Activated naive CD4-positive, alpha-beta T cell treated with anti-CD3 and anti-CD28 coated beads, Interleukin-2, amount 50 U/mL, for 72 hours (primary cell): ENCODE results near the gene RAB11FIP3. TPM values are rescaled to one million over a fixed set of nuclear protein-coding genes. Genes with fewer than 3 reads are reported as not detected.

Experiments used
- ATAC-seq, 2 donors: fragments of 150-1000 bp; cut with Tn5 transposase; 2 replicates each; pipeline ENCODE4 v1.10.0; 2021; ENCODE audit warnings: mild to moderate bottlenecking in 2 of 2, moderate library complexity in 2 of 2
- DNase-seq, 2 donors: peaks; one replicate each; pipeline ENCODE4 v3.0.0; 2021 to 2022; ENCODE audit warnings: low spot score in 2 of 2
- H3K27ac Mint-ChIP-seq, 2 donors: one replicate each; pipeline ENCODE4 v1.8.0; 2022; ENCODE audit warnings: mild to moderate bottlenecking in 2 of 2, mixed read lengths in 2 of 2
- H3K36me3 Mint-ChIP-seq, 2 donors: one replicate each; pipeline ENCODE4 v1.8.0; 2022; ENCODE audit warnings: mixed read lengths in 2 of 2
- H3K9me3 Mint-ChIP-seq, 2 donors: one replicate each; pipeline ENCODE4 v1.8.0; 2022; ENCODE audit warnings: mixed read lengths in 2 of 2
- total RNA-seq, 2 donors: library from RNA; stranded (reverse); gene quantifications; one replicate each; pipeline ENCODE4 v1.2.3, GENCODE V29; 2022

RAB11FIP3 gene
- total RNA-seq, 2 donors from 2014 or later = 18.6 to 32.0 TPM

- no peak for DNase-seq
- H3K27ac Mint-ChIP-seq = peak overlapping the region in 1 of 2 donors; percentile 33
- H3K9me3 Mint-ChIP-seq = no peaks in the 10 kb centered on the region
- H3K36me3 Mint-ChIP-seq = no peaks in the 10 kb centered on the region
- ATAC-seq = no peak
Observed at GRCh38 chr16:510066-510825, 84.8 kb downstream of the RAB11FIP3 start.

- DNase-seq (no peak), ATAC-seq (no peak)
- H3K9me3 Mint-ChIP-seq = no peaks in the 10 kb centered on the region
- H3K36me3 Mint-ChIP-seq = no peaks in the 10 kb centered on the region
- H3K27ac Mint-ChIP-seq = no peak overlapping the region
Observed at GRCh38 chr16:512802-513201, 87.4 kb downstream of the RAB11FIP3 start.

- no peaks in the 10 kb centered on the region for H3K36me3 Mint-ChIP-seq
- ATAC-seq = no peak
- peak overlapping the region; percentile 67 to 85 for H3K27ac Mint-ChIP-seq
- H3K9me3 Mint-ChIP-seq = no peaks in the 10 kb centered on the region
- DNase-seq = no peak
Observed at GRCh38 chr16:513950-514349, 88.5 kb downstream of the RAB11FIP3 start.

GRCh38 chr16:515175-515938 lies 89.9 kb downstream of the RAB11FIP3 start:
- H3K27ac Mint-ChIP-seq = no peak overlapping the region
- H3K36me3 Mint-ChIP-seq = no peaks in the 10 kb centered on the region
- DNase-seq (no peak), ATAC-seq (no peak)
- H3K9me3 Mint-ChIP-seq = no peaks in the 10 kb centered on the region

DNA sequence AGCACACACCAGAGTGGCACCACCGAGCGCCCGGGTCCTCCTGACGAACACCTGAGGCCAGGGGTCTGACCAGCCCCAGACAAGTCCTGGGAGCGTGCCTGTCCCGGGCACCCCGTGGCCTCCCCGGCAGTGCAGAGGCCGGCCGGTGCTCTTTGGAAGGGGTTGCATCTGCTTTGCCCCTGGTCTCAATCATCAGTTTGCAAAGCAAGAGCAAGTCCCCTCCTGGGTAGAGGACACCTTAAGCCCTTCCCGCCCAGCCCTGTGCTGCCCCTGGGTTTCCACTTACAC lies 90.4 kb downstream of the RAB11FIP3 start:
- no peak overlapping the region for H3K27ac Mint-ChIP-seq
- ATAC-seq (no peak), DNase-seq (no peak)
- no peaks in the 10 kb centered on the region for H3K9me3 Mint-ChIP-seq
- H3K36me3 Mint-ChIP-seq = no peaks in the 10 kb centered on the region

DNA sequence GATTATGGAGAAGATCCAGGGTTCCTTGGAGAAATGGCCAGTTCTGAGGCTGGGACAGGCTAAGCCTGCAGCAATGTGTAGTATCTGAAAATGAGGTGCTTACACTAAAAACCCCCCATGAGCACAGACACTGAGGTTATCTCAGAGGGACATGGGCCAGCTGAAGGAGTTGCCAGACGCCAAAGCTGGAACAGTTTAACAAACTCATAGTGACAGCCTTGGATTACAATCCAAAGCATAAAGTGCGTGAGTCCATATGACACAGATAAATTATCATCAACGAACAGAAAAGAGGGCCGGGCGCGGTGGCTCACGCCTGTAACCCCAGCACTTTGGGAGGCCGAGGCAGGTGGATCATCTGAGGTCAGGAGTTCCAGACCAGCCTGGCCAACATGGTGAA lies 90.9 kb downstream of the RAB11FIP3 start:
- H3K9me3 Mint-ChIP-seq = no peaks in the 10 kb centered on the region
- ATAC-seq = no peak
- no peaks in the 10 kb centered on the region for H3K36me3 Mint-ChIP-seq
- no peak for DNase-seq
- H3K27ac Mint-ChIP-seq = no peak overlapping the region

DNA sequence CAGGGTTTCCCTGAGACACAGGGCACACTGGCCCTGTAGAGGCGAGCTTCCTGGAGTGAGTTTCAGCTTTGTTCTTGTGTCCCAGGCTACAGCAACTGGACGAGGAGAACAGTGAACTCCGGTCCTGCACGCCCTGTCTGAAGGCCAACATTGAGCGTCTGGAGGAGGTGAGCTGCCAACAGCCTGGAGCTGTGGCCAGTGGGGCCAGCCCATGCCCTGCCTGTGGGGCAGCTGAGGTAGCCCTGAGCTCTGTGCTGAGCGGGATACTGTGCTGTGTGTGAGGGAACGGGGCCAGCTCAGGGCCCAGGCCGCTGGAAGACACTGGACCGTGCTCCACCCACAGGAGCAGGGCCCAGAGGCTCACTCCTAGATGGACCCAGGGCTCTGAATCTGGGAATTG lies 93.4 kb downstream of the RAB11FIP3 start:
- no peaks in the 10 kb centered on the region for H3K36me3 Mint-ChIP-seq
- no peaks in the 10 kb centered on the region for H3K9me3 Mint-ChIP-seq
- no peak overlapping the region for H3K27ac Mint-ChIP-seq
- DNase-seq (no peak), ATAC-seq (no peak)

- DNase-seq (no peak), ATAC-seq (no peak)
- Mint-ChIP-seq H3K27ac (peak overlapping the region in 1 of 2 donors; percentile 49), H3K9me3 (no peaks in the 10 kb centered on the region), H3K36me3 (no peaks in the 10 kb centered on the region)
Observed at GRCh38 chr16:519425-519824, 94.0 kb downstream of the RAB11FIP3 start.

DNA sequence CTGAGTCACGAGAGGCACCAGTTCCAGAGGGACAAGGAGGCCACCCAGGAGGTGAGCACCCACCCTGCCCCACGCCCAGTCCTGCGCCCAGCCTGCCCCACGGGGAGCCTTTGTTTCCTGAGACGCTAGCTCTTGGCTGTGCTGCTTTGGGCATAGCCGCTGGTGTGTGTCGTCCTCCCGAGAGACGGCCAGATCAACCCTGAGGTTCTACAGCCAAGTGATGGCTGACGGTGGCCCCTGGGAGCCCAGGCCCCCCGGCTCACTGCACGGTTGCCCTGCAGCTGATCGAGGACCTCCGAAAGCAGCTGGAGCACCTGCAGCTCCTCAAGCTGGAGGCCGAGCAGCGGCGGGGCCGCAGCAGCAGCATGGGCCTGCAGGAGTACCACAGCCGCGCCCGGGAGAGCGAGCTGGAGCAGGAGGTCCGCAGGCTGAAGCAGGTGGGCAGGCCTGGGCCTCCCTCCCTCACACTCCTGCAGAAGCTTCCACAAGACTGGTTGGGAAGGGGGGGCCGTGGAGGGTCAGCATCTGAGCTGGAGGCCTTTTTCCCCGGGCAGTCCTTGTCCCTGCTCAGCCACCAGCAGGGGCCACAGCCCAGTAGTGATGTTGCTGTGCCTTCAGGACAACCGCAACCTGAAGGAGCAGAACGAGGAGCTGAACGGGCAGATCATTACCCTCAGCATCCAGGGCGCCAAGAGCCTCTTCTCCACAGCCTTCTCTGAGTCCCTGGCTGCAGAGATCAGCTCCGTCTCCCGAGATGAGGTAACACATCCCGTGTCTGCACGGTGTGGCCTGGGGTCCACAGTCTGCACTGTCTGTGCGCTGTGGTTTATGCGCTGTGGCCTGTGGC lies 94.6 kb downstream of the RAB11FIP3 start:
- DNase-seq = no peak
- H3K36me3 Mint-ChIP-seq = no peaks in the 10 kb centered on the region

DNA sequence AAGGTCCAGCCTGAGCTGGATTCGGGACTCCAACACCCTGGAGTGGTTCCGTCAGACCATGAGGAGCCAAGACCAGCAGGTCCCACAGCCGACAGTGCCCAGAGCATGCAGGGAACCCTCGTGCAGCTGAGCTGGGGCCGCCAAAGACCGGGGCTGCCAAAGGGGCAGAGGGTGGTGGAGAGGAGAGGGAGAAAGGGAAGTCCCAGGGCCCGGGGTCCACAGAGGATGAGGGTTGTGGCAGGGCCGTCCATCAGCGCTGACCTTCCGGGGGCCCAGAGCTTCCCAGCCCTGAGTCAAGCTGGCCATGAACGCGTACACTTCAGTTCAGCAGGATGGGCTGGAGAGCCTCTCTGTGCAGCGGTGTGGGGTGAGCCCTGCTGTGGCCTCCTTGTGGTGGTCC lies 95.4 kb downstream of the RAB11FIP3 start:
- ATAC-seq (no peak), DNase-seq (no peak)
- Mint-ChIP-seq H3K27ac (peak overlapping the region in 1 of 2 donors; percentile 29), H3K36me3 (peaks cover 0 to 7% of the 10 kb centered on the region in 2 donors), H3K9me3 (no peaks in the 10 kb centered on the region)

More for the DNA sequence above, 94.6 kb downstream of the RAB11FIP3 start:
- ATAC-seq = no peak
- Mint-ChIP-seq H3K9me3 (no peaks in the 10 kb centered on the region), H3K27ac (peak overlapping the region in 1 of 2 donors; percentile 49)

- no peak overlapping the region for H3K27ac Mint-ChIP-seq
- H3K9me3 Mint-ChIP-seq = no peaks in the 10 kb centered on the region
- peaks cover 0 to 8% of the 10 kb centered on the region in 2 donors for H3K36me3 Mint-ChIP-seq
- DNase-seq = no peak
- ATAC-seq = no peak
Observed at GRCh38 chr16:521381-522210, 96.1 kb downstream of the RAB11FIP3 start.

- no peaks in the 10 kb centered on the region for H3K9me3 Mint-ChIP-seq
- ATAC-seq (no peak), DNase-seq (no peak)
- H3K27ac Mint-ChIP-seq = peak overlapping the region; percentile 84 to 87
- H3K36me3 Mint-ChIP-seq = peaks cover 0 to 8% of the 10 kb centered on the region in 2 donors
Observed at GRCh38 chr16:522320-523096, 97.1 kb downstream of the RAB11FIP3 start.

GRCh38 chr16:523097-523741 lies 97.8 kb downstream of the RAB11FIP3 start:
- peak overlapping the region; percentile 84 to 87 for H3K27ac Mint-ChIP-seq
- no peak for ATAC-seq
- no peaks in the 10 kb centered on the region for H3K9me3 Mint-ChIP-seq
- peaks cover 0 to 8% of the 10 kb centered on the region in 2 donors for H3K36me3 Mint-ChIP-seq
- DNase-seq = no peak

DNA sequence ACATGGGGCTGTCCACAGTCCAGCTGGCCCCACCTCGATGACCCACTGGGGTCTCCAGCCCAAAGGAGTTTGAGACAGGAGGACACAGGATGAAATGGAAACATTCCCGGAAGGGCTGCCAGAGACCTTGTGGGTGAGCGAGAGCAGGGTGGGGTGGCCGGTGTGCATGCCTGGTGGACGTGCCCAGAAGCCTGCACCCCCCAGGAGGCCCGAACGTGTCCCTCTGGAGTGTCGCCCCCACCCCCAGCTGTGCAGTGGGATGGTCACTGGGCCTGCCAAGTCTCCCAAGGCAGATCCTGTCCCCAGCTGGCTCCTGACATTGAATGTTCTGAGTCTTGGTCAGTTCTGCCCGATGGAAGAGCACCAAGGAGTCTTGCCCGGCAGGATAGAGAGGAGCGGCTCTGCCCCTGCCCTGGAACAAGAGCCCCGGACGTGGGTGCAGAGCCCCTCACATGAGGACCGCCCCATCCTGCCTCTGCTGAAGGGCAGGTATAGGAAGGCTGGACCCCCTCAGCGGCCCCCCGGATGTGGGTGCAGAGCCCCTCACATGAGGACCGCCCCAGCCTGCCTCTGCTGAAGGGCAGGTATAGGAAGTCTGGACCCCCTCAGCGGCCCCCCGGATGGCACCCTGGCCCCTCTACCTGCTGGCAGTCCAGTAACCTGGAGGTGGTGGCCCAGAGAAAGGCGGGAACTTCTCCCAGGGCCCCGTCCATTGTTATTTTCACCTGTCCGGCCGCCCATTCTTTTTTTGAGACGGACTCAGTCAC lies 99.0 kb downstream of the RAB11FIP3 start:
- no peaks in the 10 kb centered on the region for H3K9me3 Mint-ChIP-seq
- no peak for ATAC-seq
- peaks cover 4 to 12% of the 10 kb centered on the region in 2 donors for H3K36me3 Mint-ChIP-seq
- H3K27ac Mint-ChIP-seq = peak overlapping the region; percentile 84 to 100
- no peak for DNase-seq

DNA sequence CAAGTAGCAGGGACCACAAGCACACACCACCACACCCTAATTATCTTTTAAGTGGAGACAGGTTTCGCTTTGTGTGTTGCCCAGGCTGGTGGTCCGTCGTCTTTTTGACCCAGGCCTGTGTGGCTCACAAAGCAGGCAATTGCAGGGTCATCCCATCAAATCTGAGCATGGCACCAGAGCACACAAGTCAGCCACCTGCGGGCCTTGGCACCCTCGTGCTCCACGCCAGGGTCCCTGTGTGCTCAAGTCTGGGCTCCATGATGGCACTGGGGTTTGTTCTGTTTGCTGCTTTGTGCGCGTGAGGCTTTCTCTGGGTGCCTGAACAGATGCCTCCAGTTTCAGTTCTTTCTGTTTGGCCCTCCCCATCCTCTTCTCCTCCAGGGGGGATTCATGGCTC lies 99.7 kb downstream of the RAB11FIP3 start:
- no peaks in the 10 kb centered on the region for H3K9me3 Mint-ChIP-seq
- ATAC-seq (peak in 1 of 2 donors; percentile 4), DNase-seq (no peak)
- H3K27ac Mint-ChIP-seq = peak overlapping the region; percentile 84 to 100
- H3K36me3 Mint-ChIP-seq = peaks cover 8 to 12% of the 10 kb centered on the region in 2 donors
